ENCODE measurements around the gene EHD4.

EHD4 gene

DNA sequence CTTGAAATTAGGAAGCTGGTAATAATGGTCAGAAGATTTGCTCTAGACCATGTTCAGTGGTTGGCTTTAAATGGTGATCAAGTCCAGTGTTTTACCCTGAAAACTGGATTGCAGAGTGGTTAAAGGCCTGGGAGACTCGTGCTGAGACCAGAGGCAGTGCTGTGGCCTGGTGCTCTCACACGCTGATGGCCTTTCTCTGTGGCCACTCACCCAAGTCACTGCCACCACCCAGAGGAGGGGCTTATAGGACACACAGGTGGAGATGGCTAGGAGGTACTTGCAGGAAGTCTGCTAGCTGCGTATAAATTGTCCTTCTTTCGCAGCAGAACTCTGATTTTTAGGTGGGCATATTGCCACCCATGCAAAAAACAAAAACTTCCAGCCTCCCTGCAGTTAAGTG lies 6.2 kb upstream of the EHD4 start:
- TF ChIP-seq, protein P1, sequence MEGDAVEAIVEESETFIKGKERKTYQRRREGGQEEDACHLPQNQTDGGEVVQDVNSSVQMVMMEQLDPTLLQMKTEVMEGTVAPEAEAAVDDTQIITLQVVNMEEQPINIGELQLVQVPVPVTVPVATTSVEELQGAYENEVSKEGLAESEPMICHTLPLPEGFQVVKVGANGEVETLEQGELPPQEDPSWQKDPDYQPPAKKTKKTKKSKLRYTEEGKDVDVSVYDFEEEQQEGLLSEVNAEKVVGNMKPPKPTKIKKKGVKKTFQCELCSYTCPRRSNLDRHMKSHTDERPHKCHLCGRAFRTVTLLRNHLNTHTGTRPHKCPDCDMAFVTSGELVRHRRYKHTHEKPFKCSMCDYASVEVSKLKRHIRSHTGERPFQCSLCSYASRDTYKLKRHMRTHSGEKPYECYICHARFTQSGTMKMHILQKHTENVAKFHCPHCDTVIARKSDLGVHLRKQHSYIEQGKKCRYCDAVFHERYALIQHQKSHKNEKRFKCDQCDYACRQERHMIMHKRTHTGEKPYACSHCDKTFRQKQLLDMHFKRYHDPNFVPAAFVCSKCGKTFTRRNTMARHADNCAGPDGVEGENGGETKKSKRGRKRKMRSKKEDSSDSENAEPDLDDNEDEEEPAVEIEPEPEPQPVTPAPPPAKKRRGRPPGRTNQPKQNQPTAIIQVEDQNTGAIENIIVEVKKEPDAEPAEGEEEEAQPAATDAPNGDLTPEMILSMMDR (conservative IDR thresholded peaks at IDR 0.05): no peak
- no peak overlapping the region for H3K27ac ChIP-seq

DNA sequence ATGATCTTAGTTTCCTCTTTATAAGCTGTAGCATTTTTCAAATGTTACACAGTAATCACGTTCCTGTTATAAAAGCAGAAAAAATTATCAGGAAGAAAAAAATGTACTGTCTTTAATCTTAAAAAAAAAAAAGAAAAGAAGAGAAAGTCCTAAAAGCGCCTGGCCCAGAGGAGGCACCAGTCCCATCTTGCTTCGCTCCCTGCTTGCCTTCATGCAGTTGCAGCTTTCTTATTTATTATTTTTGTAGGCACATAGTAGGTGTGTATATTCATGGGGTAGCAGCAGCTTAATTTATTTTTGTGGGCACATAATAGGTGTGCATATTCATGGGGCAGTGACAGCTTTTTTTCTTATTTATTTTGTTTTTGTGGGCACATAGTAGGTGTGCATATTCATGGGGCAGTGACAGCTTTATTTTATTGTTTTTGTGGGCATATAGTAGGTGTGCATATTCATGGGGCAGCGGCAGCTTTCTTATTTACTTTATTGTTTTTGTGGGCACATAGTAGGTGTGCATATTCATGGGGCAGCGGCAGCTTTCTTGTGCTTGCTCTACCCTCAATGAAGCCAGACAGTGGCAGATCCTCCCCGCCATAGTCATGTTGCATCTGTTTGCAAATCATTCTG lies 5.5 kb upstream of the EHD4 start:
- TF ChIP-seq, protein P1 (conservative IDR thresholded peaks at IDR 0.05): no peak

DNA sequence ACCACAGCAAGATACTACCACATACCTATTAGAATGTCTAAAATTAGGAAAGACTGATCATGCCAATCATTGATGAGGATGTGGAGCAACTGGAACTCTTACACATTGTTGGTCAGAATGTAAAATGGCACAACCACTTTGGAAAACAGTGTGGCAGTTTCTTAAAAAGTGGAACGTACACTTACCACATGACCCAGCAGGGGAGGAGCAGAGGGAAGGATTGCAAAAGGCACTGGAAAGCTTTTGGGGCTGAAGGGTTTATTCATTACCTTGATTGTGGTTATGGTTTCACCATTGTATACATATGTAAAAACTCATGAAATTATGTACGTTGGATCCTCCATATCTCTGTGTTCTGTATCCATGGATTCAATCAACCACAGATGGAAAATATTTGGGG lies 3.3 kb upstream of the EHD4 start:
- H3K27ac ChIP-seq: no peak overlapping the region
- TF ChIP-seq, protein P1 (conservative IDR thresholded peaks at IDR 0.05): no peak

More for the DNA sequence above, 5.5 kb upstream of the EHD4 start:
- H3K27ac ChIP-seq: no peak overlapping the region

DNA sequence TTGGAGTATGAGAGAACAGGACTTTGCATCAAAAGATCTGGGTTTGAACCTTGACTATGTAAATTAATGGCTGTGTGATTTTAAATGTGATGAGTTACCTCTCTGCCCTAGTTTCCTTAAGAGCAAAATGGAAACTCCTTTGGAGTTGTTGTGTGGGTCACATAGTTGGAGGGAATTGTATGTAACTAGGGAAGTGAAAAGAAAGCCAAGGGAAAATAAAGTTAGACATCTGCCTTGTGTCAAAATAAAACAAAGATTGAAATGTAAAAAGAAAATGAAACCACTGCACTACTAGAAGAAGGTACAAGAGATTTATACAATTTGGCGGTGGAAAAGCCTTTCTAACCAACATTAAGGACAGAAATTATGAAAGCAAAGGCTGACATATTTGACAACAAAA lies 1.7 kb upstream of the EHD4 start:
- TF ChIP-seq, protein P1 (conservative IDR thresholded peaks at IDR 0.05): no peak
- peak overlapping the region; percentile 79 for H3K27ac ChIP-seq

DNA sequence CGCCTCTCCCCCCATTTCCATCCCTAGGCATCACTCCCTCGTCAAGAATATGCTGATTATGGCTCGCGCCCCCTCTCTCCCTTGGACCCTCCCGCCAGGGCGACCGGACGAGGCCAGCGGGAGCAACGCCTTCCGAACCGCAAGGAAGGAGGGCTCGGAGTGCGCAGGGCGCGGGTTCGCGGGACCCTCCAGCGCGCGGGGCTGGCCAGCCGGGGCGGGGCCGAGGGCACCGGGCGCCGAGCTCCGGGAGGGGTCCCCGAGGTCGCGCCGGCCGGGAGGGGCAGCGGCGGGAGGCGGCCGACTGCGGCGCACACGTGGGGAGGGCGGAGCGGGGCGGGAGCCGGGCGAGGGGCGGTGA lies 483 bp downstream of the EHD4 start:
- TF ChIP-seq, protein P1 (conservative IDR thresholded peaks at IDR 0.05): no peak
- peak overlapping the region; percentile 79 for H3K27ac ChIP-seq

DNA sequence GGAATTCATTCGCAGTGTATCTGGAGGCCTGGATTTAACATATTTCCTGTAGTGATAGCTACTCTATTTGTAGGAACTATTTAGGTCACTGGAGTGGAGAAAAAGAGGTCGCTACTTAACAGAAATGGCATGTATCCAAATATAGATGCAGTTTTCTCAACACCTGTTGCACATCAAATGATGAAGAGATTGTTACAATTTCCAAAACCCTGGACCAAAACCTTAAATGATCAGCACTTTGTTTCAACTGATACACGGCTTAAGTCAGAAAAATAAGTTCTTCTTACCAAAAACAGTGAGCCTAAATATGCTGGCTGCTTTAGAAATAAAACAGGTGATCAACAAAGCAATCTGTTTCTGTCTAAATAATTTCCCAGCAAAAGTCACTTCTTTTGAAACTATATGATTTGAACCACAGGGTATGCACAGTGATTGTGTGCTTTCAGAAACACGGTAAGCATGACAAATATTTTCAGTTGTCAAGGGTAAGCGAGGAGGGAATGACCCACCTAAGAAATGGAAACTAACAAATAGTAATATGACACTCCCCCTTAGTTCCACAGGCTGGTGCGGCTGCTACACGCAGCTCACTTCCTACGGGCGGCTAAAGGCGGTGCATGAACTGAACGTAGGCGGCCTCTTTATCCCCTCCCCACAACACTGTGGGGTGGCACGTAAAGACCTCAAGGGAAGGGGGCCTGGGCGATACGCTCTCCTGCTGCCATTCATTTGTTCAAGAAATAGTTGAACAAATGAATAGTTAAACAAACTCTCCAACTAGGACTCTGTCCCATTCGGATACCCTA lies 1.1 kb downstream of the EHD4 start:
- H3K27ac ChIP-seq: peak overlapping the region; percentile 79
- TF ChIP-seq, protein P1 (conservative IDR thresholded peaks at IDR 0.05): no peak

DNA sequence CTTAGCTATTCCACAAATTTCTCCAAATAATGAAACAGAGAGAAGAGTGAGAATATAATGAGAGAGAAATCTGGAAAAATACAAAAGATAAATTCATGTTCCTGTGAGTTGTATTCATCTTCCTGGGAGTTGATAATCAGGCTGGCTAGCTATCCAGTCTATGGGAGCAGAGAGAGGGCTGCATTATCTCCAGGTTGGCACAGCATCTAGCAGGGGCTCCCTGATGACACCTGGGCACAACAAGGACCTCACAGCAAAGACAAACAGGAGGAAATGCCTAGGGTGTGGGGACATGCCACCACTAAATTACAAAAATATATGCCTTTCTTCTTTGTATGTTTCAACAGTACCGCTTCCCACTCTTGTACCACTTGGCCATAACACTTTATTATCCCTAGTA lies 1.9 kb downstream of the EHD4 start:
- no peak overlapping the region for H3K27ac ChIP-seq
- TF ChIP-seq, protein P1 (conservative IDR thresholded peaks at IDR 0.05): no peak
